Gastroesophageal sphincter (tissue), 4 donors: ENCODE results near the gene CTIF. TPM values are rescaled to one million over a fixed set of nuclear protein-coding genes. Genes with fewer than 3 reads are reported as not detected.

Source experiments
- ATAC-seq: fragments of 150-250 bp; one replicate; pipeline ENCODE4 v1.9.1; 2016; ENCODE audit warnings: mild to moderate bottlenecking, moderate library complexity
- H3K27ac ChIP-seq, 4 donors: fragments of 200-600 bp; sonication (generic) in 3 of 4; 1 replicate in 3 of 4; 2 replicates in 1 of 4; pipeline ENCODE4 v1.5.1; 2016 to 2019
- H3K27me3 ChIP-seq: fragments of 200-600 bp; sonication (generic); one replicate; pipeline ENCODE4 v1.5.1; 2019
- H3K36me3 ChIP-seq, 2 donors: fragments of 200-600 bp; sonication (generic); one replicate each; pipeline ENCODE4 v1.5.1; 2019; ENCODE audit warnings: control low read depth in 1 of 2
- H3K4me1 ChIP-seq, 3 donors: fragments of 200-600 bp; sonication (generic); 1 replicate in 2 of 3; 2 replicates in 1 of 3; pipeline ENCODE4 v1.5.1; 2016 to 2019; ENCODE audit warnings: control low read depth in 2 of 3
- H3K4me3 ChIP-seq, 2 donors: fragments of 200-600 bp; sonication (generic); one replicate each; pipeline ENCODE4 v1.5.1; 2019; ENCODE audit warnings: mild to moderate bottlenecking in 1 of 2, moderate library complexity in 1 of 2
- H3K9me3 ChIP-seq, 3 donors: fragments of 200-600 bp; sonication (generic); one replicate each; pipeline ENCODE4 v1.5.1; 2017 to 2019; ENCODE audit warnings: control low read depth in 2 of 3
- CTCF ChIP-seq, 4 experiments: fragments of 200-600 bp in 2 of 4; fragments of 450-650 bp in 2 of 4; sonication (generic) in 1 of 4; IDR thresholded peaks; one replicate each; pipeline ENCODE4 v1.5.1; 2017 to 2019; ENCODE audit warnings: antibody characterized with exemption in 4 of 4, mild to moderate bottlenecking in 2 of 4, moderate library complexity in 2 of 4
- EP300 ChIP-seq: sonication (generic); formaldehyde crosslinking; IDR thresholded peaks from one replicate; pipeline ENCODE4 v1.6.1; 2017; ENCODE audit warnings: antibody characterized with exemption, mild to moderate bottlenecking
- POLR2A ChIP-seq, 2 donors: fragments of 450-650 bp; IDR thresholded peaks; one replicate each; pipeline ENCODE4 v1.6.1; 2017; ENCODE audit warnings: antibody characterized with exemption in 2 of 2, mild to moderate bottlenecking in 2 of 2, moderate library complexity in 1 of 2
- POLR2AphosphoS5 ChIP-seq: sonication (generic); formaldehyde crosslinking; IDR thresholded peaks from one replicate; pipeline ENCODE4 v1.6.1; 2017; ENCODE audit warnings: antibody characterized with exemption
- WGBS, 2 donors: methylation state at CpG; one replicate each; pipeline ENCODE4 v1.1.5; 2018; ENCODE audit warnings: low coverage in 1 of 2; 5-methylcytosine and 5-hydroxymethylcytosine counted together
- total RNA-seq, 4 donors: library from RNA; depleted of rRNA; stranded (reverse); fragments of >200 nt; gene quantifications; one replicate each; pipeline ENCODE4 v1.1.0, GENCODE V29; 2016

The CTIF gene
- total RNA-seq, 4 donors from 2014 or later: 31.4 to 124 (median 78.1) TPM

- WGBS, 2 donors: 82 to 100% methylated on average over 2 to 5 of the region's 5 CpGs
- peaks cover 0 to 12% (median 0%) of the 10 kb centered on the region in 3 donors for H3K4me1 ChIP-seq
- H3K36me3 ChIP-seq: peaks cover 0 to 42% of the 10 kb centered on the region in 2 donors
- H3K9me3 ChIP-seq: no peaks in the 10 kb centered on the region
- H3K4me3 ChIP-seq: no peak overlapping the region
- no peak for TF ChIP-seq POLR2AphosphoS5
- TF ChIP-seq EP300: no peak
- no peak for TF ChIP-seq POLR2A (IDR thresholded peaks at IDR 0.05)
- TF ChIP-seq CTCF (IDR thresholded peaks at IDR 0.05): no peak
- no peaks in the 10 kb centered on the region for H3K27me3 ChIP-seq
- H3K27ac ChIP-seq: no peak overlapping the region
- no peak for ATAC-seq
Measured at GRCh38 chr18:48814490-48815178, 275.8 kb downstream of the CTIF start.

GRCh38 chr18:48815179-48815515 lies 276.3 kb downstream of the CTIF start:
- Histone ChIP-seq H3K4me3 (no peak overlapping the region), H3K9me3 (no peaks in the 10 kb centered on the region), H3K36me3 (peaks cover 0 to 47% of the 10 kb centered on the region in 2 donors), H3K4me1 (peaks cover 0 to 12% (median 0%) of the 10 kb centered on the region in 3 donors), H3K27me3 (no peaks in the 10 kb centered on the region), H3K27ac (no peak overlapping the region)
- ATAC-seq: no peak
- WGBS, 2 donors: 85 to 100% methylated on average over 1 of the region's 1 CpG
- TF ChIP-seq POLR2AphosphoS5: no peak
- no peak for TF ChIP-seq EP300
- TF ChIP-seq POLR2A (IDR thresholded peaks at IDR 0.05): no peak
- TF ChIP-seq CTCF (IDR thresholded peaks at IDR 0.05): no peak

- no peaks in the 10 kb centered on the region for H3K9me3 ChIP-seq
- no peak overlapping the region for H3K4me3 ChIP-seq
- H3K27me3 ChIP-seq: no peaks in the 10 kb centered on the region
- H3K36me3 ChIP-seq: peaks cover 0 to 53% of the 10 kb centered on the region in 2 donors
- H3K27ac ChIP-seq: no peak overlapping the region
- H3K4me1 ChIP-seq: peaks cover 0 to 12% (median 0%) of the 10 kb centered on the region in 3 donors
- 86 to 100% methylated on average over 2 to 4 of the region's 5 CpGs for WGBS, 2 donors
- TF ChIP-seq POLR2A (IDR thresholded peaks at IDR 0.05) (no peak), CTCF (IDR thresholded peaks at IDR 0.05) (no peak), POLR2AphosphoS5 (no peak), EP300 (no peak)
- no peak for ATAC-seq
Measured at GRCh38 chr18:48815581-48816324, 276.9 kb downstream of the CTIF start.

GRCh38 chr18:48816554-48816953 lies 277.7 kb downstream of the CTIF start:
- no peak for ATAC-seq
- Histone ChIP-seq H3K27ac (no peak overlapping the region), H3K36me3 (peaks cover 0 to 61% of the 10 kb centered on the region in 2 donors), H3K4me1 (peaks cover 0 to 12% (median 0%) of the 10 kb centered on the region in 3 donors), H3K27me3 (no peaks in the 10 kb centered on the region), H3K9me3 (no peaks in the 10 kb centered on the region), H3K4me3 (no peak overlapping the region)
- TF ChIP-seq CTCF (IDR thresholded peaks at IDR 0.05) (no peak), POLR2AphosphoS5 (no peak)
- WGBS, 2 donors: 100% methylated on average over 2 of the region's 7 CpGs; no CpG with 5 or more reads in 1 of the 2 donors
